ENCODE results near the gene CUTC.

DNA sequence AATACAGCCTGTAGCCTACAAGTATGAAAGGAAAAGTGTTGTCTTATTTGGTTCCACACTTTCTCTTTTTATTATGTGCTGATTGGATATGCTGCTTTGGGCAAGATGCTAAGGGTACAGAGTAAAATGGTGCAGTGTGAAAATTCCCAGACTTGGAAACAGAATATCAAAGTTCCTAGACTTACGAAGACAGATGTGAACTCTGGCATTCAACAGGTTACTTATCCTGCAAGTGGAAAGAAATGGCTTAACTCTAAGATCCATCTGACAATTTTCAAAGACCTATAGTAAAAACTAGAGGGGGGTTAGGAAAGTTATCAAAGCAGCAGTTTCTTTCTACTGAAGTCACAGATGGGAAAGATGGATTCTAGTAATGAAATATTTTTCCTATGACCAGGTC is 24.1 kb downstream of the CUTC start:
- TF ChIP-seq, protein P1, sequence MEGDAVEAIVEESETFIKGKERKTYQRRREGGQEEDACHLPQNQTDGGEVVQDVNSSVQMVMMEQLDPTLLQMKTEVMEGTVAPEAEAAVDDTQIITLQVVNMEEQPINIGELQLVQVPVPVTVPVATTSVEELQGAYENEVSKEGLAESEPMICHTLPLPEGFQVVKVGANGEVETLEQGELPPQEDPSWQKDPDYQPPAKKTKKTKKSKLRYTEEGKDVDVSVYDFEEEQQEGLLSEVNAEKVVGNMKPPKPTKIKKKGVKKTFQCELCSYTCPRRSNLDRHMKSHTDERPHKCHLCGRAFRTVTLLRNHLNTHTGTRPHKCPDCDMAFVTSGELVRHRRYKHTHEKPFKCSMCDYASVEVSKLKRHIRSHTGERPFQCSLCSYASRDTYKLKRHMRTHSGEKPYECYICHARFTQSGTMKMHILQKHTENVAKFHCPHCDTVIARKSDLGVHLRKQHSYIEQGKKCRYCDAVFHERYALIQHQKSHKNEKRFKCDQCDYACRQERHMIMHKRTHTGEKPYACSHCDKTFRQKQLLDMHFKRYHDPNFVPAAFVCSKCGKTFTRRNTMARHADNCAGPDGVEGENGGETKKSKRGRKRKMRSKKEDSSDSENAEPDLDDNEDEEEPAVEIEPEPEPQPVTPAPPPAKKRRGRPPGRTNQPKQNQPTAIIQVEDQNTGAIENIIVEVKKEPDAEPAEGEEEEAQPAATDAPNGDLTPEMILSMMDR (IDR thresholded peaks at IDR 0.05 in 2 of 3, conservative IDR thresholded peaks at IDR 0.05 in 1 of 3; ENCODE audit: borderline replicate concordance in 1 of 3, insufficient read depth in 1 of 3, low read depth in 2 of 3, low read length in 2 of 3): no peak
- no peak for TF ChIP-seq EGR1 (IDR thresholded peaks at IDR 0.05; ENCODE audit: low read depth)
- TF ChIP-seq EZH2 (IDR thresholded peaks at IDR 0.05): no peak
- TF ChIP-seq CEBPB (IDR thresholded peaks at IDR 0.05; ENCODE audit: low read depth): no peak
- TF ChIP-seq, protein P2, sequence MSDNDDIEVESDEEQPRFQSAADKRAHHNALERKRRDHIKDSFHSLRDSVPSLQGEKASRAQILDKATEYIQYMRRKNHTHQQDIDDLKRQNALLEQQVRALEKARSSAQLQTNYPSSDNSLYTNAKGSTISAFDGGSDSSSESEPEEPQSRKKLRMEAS (IDR thresholded peaks at IDR 0.05): no peak
- TF ChIP-seq, protein P3, sequence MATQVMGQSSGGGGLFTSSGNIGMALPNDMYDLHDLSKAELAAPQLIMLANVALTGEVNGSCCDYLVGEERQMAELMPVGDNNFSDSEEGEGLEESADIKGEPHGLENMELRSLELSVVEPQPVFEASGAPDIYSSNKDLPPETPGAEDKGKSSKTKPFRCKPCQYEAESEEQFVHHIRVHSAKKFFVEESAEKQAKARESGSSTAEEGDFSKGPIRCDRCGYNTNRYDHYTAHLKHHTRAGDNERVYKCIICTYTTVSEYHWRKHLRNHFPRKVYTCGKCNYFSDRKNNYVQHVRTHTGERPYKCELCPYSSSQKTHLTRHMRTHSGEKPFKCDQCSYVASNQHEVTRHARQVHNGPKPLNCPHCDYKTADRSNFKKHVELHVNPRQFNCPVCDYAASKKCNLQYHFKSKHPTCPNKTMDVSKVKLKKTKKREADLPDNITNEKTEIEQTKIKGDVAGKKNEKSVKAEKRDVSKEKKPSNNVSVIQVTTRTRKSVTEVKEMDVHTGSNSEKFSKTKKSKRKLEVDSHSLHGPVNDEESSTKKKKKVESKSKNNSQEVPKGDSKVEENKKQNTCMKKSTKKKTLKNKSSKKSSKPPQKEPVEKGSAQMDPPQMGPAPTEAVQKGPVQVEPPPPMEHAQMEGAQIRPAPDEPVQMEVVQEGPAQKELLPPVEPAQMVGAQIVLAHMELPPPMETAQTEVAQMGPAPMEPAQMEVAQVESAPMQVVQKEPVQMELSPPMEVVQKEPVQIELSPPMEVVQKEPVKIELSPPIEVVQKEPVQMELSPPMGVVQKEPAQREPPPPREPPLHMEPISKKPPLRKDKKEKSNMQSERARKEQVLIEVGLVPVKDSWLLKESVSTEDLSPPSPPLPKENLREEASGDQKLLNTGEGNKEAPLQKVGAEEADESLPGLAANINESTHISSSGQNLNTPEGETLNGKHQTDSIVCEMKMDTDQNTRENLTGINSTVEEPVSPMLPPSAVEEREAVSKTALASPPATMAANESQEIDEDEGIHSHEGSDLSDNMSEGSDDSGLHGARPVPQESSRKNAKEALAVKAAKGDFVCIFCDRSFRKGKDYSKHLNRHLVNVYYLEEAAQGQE (IDR thresholded peaks at IDR 0.05; ENCODE audit: low read depth): no peak
- no peak for TF ChIP-seq POLR2A (IDR thresholded peaks at IDR 0.05; ENCODE audit: borderline replicate concordance, extremely low read depth, insufficient read depth, insufficient read length)
- TF ChIP-seq POLR2AphosphoS5 (IDR thresholded peaks at IDR 0.05; ENCODE audit: low read depth, low read length): no peak
- TF ChIP-seq, protein P4, sequence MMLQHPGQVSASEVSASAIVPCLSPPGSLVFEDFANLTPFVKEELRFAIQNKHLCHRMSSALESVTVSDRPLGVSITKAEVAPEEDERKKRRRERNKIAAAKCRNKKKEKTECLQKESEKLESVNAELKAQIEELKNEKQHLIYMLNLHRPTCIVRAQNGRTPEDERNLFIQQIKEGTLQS (IDR thresholded peaks at IDR 0.05): no peak
- no peak for TF ChIP-seq SRF (IDR thresholded peaks at IDR 0.05; ENCODE audit: low read depth)
- TF ChIP-seq ZFX (IDR thresholded peaks at IDR 0.05): no peak
- no peak for TF ChIP-seq EZH2phosphoT487 (IDR thresholded peaks at IDR 0.05; ENCODE audit: borderline replicate concordance)
- TF ChIP-seq RAD21 (IDR thresholded peaks at IDR 0.05; ENCODE audit: low read depth): no peak

Data from HCT116 (cell line).